HG02623 (cell line): ENCODE measurements around the gene VPS52.
"Not testable (repeated sequence)": the region's sequence is repeated elsewhere in the genome, so short reads cannot be mapped to it uniquely, and the experiment has no call there.

Source experiments
- ATAC-seq: cut with Tn5 transposase; IDR thresholded peaks from one replicate; pipeline ENCODE4 v1.9.1; 2021; ENCODE audit warnings: moderate library complexity; ENCODE audit not compliant: unreplicated experiment

The VPS52 gene

GRCh38 chr6:33304216-33304615 is 32.5 kb upstream of the VPS52 start:
- ATAC-seq: no peak

GRCh38 chr6:33301877-33302276 is 30.2 kb upstream of the VPS52 start:
- no peak for ATAC-seq

GRCh38 chr6:33299237-33299944 is 27.7 kb upstream of the VPS52 start:
- ATAC-seq: peak; percentile 80

- ATAC-seq: no peak
Observed at GRCh38 chr6:33298773-33299236, 27.1 kb upstream of the VPS52 start, which contains the start of gene RGL2. Gene RGL2 (minus strand): TSS chr6:33298942. CDS start chr6:33298610, 332 bp downstream.

- ATAC-seq: no peak
Observed at GRCh38 chr6:33297956-33298772, 26.5 kb upstream of the VPS52 start.

- no peak for ATAC-seq
Observed at GRCh38 chr6:33297406-33297955, 25.8 kb upstream of the VPS52 start.

- ATAC-seq: no peak
Observed at GRCh38 chr6:33296797-33297405, 25.2 kb upstream of the VPS52 start.

GRCh38 chr6:33295621-33296369 is 24.1 kb upstream of the VPS52 start:
- no peak for ATAC-seq

GRCh38 chr6:33294086-33294823 is 22.6 kb upstream of the VPS52 start:
- ATAC-seq: no peak

- ATAC-seq: no peak
Observed at GRCh38 chr6:33292996-33293682, 21.5 kb upstream of the VPS52 start.

GRCh38 chr6:33290459-33290858 is 18.8 kb upstream of the VPS52 start:
- ATAC-seq: no peak

GRCh38 chr6:33289784-33290315 is 18.2 kb upstream of the VPS52 start:
- no peak for ATAC-seq

GRCh38 chr6:33288921-33289783 is 17.5 kb upstream of the VPS52 start, which contains the start of the genes PFDN6 and WDR46:
Gene PFDN6 (plus strand): TSS chr6:33289601. CDS start chr6:33289857, 256 bp downstream.
Gene WDR46 (minus strand): TSS chr6:33289239. CDS start chr6:33289170, 69 bp downstream.
- peak; percentile 85 for ATAC-seq

GRCh38 chr6:33288141-33288920 is 16.7 kb upstream of the VPS52 start:
- no peak for ATAC-seq

GRCh38 chr6:33286946-33287914 is 15.6 kb upstream of the VPS52 start:
- no peak for ATAC-seq

GRCh38 chr6:33285214-33285613 is 13.5 kb upstream of the VPS52 start:
- ATAC-seq: not testable (repeated sequence)
